ENCODE results near the gene RGR.

DNA sequence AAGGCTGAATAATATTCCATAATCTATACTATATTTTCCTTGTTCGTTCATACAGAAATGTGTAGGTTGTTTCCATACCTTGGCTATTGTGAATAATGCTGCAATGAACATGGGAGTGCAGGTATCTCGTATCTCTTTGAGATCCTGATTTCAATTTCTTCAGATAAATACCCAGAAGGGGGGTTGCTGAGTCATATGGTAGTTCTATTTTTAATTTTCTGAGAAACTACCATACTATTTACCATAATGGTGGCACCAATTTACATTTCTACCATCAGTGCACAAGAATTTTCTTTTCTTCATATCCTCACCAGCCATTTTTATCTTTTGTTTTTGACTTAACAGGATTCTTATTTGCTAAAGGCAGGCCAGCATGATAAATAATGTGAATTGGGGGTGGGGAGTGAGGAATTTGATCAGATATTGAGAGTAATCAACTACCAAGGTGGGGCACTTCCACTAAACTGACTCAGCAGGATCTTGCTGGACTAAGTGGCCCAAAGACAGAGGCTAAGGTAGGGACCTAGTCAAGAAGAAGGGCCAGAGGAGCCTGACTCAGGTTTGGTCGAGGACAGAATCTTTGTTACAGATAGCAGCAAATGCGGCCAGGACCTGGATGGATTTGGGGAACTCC is 62.0 kb downstream of the RGR start:
- TF ChIP-seq SUZ12 (IDR thresholded peaks at IDR 0.05; ENCODE audit: extremely low read depth, insufficient read depth, insufficient read length): no peak
- no peak for TF ChIP-seq YY1 (IDR thresholded peaks at IDR 0.05; ENCODE audit: insufficient read depth, insufficient read length)
